Activated CD4-positive, alpha-beta T cell treated with anti-CD3 and anti-CD28 coated beads, Interleukin-2, amount 50 U/mL, for 4 hours (primary cell): Measurements from ENCODE around the gene FZR1.
"Not testable (repeated sequence)": the region's sequence is repeated elsewhere in the genome, so short reads cannot be mapped to it uniquely, and the experiment has no call there.

Experiments
- DNase-seq, 2 experiments: peaks; one replicate each; pipeline ENCODE4 v3.0.0-alpha.2; 2020

FZR1 gene

GRCh38 chr19:3548606-3549005 lies 42.5 kb downstream of the FZR1 start:
- DNase-seq, result no peak

GRCh38 chr19:3549816-3550215 lies 43.7 kb downstream of the FZR1 start:
- no peak for DNase-seq

GRCh38 chr19:3550947-3551791 lies 45.1 kb downstream of the FZR1 start:
- no peak for DNase-seq

- no peak for DNase-seq
These were observed 45.6 kb downstream of the FZR1 start for GRCh38 chr19:3551792-3552095.

- no peak for DNase-seq
These were observed 48.4 kb downstream of the FZR1 start for GRCh38 chr19:3554254-3555083.

GRCh38 chr19:3555653-3556422 lies 49.7 kb downstream of the FZR1 start:
- DNase-seq, result no peak

- DNase-seq, result no peak
These were observed 50.4 kb downstream of the FZR1 start for GRCh38 chr19:3556423-3556977.

GRCh38 chr19:3556978-3557460 lies 50.9 kb downstream of the FZR1 start:
- peak; percentile 70 to 75 for DNase-seq

GRCh38 chr19:3557461-3558248 lies 51.5 kb downstream of the FZR1 start, which contains the start of gene MFSD12:
Gene MFSD12, minus strand, starts transcription at chr19:3557586. Its CDS starts 183 bp downstream, at chr19:3557403.
- DNase-seq, result peak; percentile 91 to 94

- DNase-seq, result no peak
These were observed 57.8 kb downstream of the FZR1 start for GRCh38 chr19:3563709-3564524.

- DNase-seq, result no peak
These were observed 59.0 kb downstream of the FZR1 start for GRCh38 chr19:3565139-3565538.

GRCh38 chr19:3570042-3570441 lies 63.9 kb downstream of the FZR1 start:
- not testable (repeated sequence) for DNase-seq

- no peak for DNase-seq
These were observed 64.5 kb downstream of the FZR1 start for GRCh38 chr19:3570606-3571011.

GRCh38 chr19:3572132-3572854 lies 66.2 kb downstream of the FZR1 start:
- peak; percentile 99 for DNase-seq

GRCh38 chr19:3572855-3573161 lies 66.7 kb downstream of the FZR1 start, which contains the start of gene HMG20B:
Gene HMG20B, plus strand, starts transcription at chr19:3572944. Its CDS starts 366 bp downstream, at chr19:3573310.
- DNase-seq, result no peak

- no peak for DNase-seq
These were observed 67.2 kb downstream of the FZR1 start for GRCh38 chr19:3573162-3573857.

GRCh38 chr19:3573858-3574637 lies 67.9 kb downstream of the FZR1 start:
- DNase-seq, result peak; percentile 74 to 77

- DNase-seq, result no peak
These were observed 69.2 kb downstream of the FZR1 start for GRCh38 chr19:3575260-3575741.
